Activated B cell treated with CpG ODN at 0.5 μM for 24 hours (primary cell): ENCODE measurements around the gene TGIF1. TPM values are rescaled to one million over a fixed set of nuclear protein-coding genes. Genes with fewer than 3 reads are reported as not detected.

Experiments used
- ATAC-seq: fragments of 200-7000 bp; cut with Tn5 transposase; one replicate; pipeline ENCODE4 v1.10.0; 2021; ENCODE audit warnings: low read depth, mild to moderate bottlenecking, moderate library complexity
- CTCF ChIA-PET: fragments of 350-600 bp; sonication (Branson Sonifier 250); formaldehyde crosslinking; loops from one replicate; lab custom pipeline; 2021; ENCODE audit warnings: antibody characterized with exemption; lab: Charles Lee
- POLR2A ChIA-PET: fragments of 350-600 bp; sonication (Branson Sonifier 250); formaldehyde crosslinking; loops from one replicate; lab custom pipeline; 2021; ENCODE audit warnings: antibody characterized with exemption; lab: Charles Lee
- DNase-seq: peaks from one replicate; pipeline ENCODE4 v3.0.0; 2022
- H3K27ac Mint-ChIP-seq: one replicate; pipeline ENCODE4 v1.8.0; 2020; ENCODE audit warnings: mixed read lengths
- H3K27me3 Mint-ChIP-seq: one replicate; pipeline ENCODE4 v1.8.0; 2021; ENCODE audit warnings: mixed read lengths
- H3K36me3 Mint-ChIP-seq: one replicate; pipeline ENCODE4 v1.8.0; 2021; ENCODE audit warnings: low read depth, mixed read lengths
- H3K4me1 Mint-ChIP-seq: one replicate; pipeline ENCODE4 v1.8.0; 2021; ENCODE audit warnings: mixed read lengths
- H3K4me3 Mint-ChIP-seq: one replicate; pipeline ENCODE4 v1.8.0; 2020; ENCODE audit warnings: mild to moderate bottlenecking, mixed read lengths
- H3K9me3 Mint-ChIP-seq: one replicate; pipeline ENCODE4 v1.8.0; 2020; ENCODE audit warnings: mixed read lengths
- intact Hi-C: fragments of 100-400 bp; cut with micrococcal nuclease; formaldehyde crosslinking; loops from one replicate; pipeline ENCODE4 v1.15.1; 2024
- total RNA-seq: library from RNA; stranded (reverse); gene quantifications from 2 replicates; pipeline ENCODE4 v1.2.3, GENCODE V29; 2022
- TF ChIP-seq, protein P1 (sequence below): fragments of 200-600 bp; IDR thresholded peaks from one replicate; pipeline ENCODE4 v1.8.0; 2022; ENCODE audit warnings: antibody characterized with exemption, mild to moderate bottlenecking

The TGIF1 gene
- total RNA-seq, 1 donor from 2014 or later, result 76.3 TPM

DNA sequence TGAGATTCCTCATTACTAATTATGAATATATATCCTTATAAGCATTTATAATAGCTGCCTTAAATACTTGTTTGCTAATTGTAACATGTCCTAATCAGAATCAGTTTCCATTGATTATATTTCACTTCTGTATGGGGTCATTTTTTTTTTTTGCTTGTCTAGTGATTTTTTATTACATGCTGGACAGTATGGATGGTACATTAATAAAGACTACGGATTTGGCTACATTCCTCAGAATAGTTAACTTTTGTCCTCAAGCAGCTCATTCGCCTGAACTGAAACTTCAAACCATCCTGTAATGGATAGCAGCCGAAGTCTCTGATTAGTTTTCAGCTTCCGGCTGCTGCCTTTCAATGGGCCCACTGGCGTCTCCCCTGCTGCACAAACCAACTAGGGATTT is 11.7 kb downstream of the TGIF1 start:
- TF ChIP-seq, protein P1, sequence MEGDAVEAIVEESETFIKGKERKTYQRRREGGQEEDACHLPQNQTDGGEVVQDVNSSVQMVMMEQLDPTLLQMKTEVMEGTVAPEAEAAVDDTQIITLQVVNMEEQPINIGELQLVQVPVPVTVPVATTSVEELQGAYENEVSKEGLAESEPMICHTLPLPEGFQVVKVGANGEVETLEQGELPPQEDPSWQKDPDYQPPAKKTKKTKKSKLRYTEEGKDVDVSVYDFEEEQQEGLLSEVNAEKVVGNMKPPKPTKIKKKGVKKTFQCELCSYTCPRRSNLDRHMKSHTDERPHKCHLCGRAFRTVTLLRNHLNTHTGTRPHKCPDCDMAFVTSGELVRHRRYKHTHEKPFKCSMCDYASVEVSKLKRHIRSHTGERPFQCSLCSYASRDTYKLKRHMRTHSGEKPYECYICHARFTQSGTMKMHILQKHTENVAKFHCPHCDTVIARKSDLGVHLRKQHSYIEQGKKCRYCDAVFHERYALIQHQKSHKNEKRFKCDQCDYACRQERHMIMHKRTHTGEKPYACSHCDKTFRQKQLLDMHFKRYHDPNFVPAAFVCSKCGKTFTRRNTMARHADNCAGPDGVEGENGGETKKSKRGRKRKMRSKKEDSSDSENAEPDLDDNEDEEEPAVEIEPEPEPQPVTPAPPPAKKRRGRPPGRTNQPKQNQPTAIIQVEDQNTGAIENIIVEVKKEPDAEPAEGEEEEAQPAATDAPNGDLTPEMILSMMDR, result no peak
- ChIA-PET CTCF (interaction anchor here (1.3 to 1.9 kb wide), 6 partner anchors 7 to 134 kb away, joined by 3 to 6 read pairs (median 4); no protein-coding TSS in a partner anchor), POLR2A (interaction anchor here (0.9 to 2.0 kb wide), 6 partner anchors 9 to 133 kb away, joined by 3 to 6 read pairs (median 4); partner anchors contain the start of gene TGIF1)
- intact Hi-C loops, result no loop called here
- H3K4me1 Mint-ChIP-seq, result peaks cover 27% of the 10 kb centered on the region
- H3K36me3 Mint-ChIP-seq, result peaks cover 47% of the 10 kb centered on the region
- DNase-seq, result no peak
- H3K27ac Mint-ChIP-seq, result no peak overlapping the region
- H3K4me3 Mint-ChIP-seq, result no peak overlapping the region
- H3K27me3 Mint-ChIP-seq, result no peaks in the 10 kb centered on the region
- peaks cover 4% of the 10 kb centered on the region for H3K9me3 Mint-ChIP-seq
- no peak for ATAC-seq

DNA sequence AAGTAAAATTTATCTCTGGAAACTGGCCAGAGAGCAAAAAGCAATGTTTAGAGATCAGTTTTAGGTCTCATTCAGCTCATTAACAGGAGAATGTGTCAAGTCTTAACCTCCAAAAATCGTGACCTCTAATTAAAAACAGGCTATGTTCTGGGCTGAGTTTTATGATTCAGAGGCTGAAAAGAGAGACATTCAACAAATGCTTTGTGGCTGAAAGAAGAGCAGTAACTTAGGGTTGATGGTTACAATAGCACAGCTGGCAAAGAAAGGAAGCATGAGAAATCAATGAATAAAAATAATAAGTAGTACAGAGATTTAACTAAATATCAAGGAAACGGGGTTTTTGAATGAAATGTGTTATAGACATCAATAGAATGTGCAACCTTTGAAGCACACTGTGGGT is 13.1 kb downstream of the TGIF1 start:
- H3K27me3 Mint-ChIP-seq, result no peaks in the 10 kb centered on the region
- H3K36me3 Mint-ChIP-seq, result peaks cover 35% of the 10 kb centered on the region
- CTCF ChIA-PET, result interaction anchor here (1.5 kb wide), 1 partner anchor 9 kb away, joined by 6 read pairs; no protein-coding TSS in a partner anchor
- intact Hi-C loops, result no loop called here
- peaks cover 24% of the 10 kb centered on the region for H3K4me1 Mint-ChIP-seq
- ATAC-seq (no peak), DNase-seq (no peak)
- POLR2A ChIA-PET, result interaction anchor here (0.6 kb wide), 1 partner anchor 135 kb away, joined by 3 read pairs; no protein-coding TSS in a partner anchor
- H3K4me3 Mint-ChIP-seq, result no peak overlapping the region
- peaks cover 4% of the 10 kb centered on the region for H3K9me3 Mint-ChIP-seq
- H3K27ac Mint-ChIP-seq, result no peak overlapping the region
- TF ChIP-seq, protein P1, result no peak

- TF ChIP-seq, protein P1, result no peak
- DNase-seq, result no peak
- Mint-ChIP-seq H3K4me3 (no peak overlapping the region), H3K27ac (no peak overlapping the region), H3K4me1 (peaks cover 8% of the 10 kb centered on the region), H3K9me3 (peaks cover 4% of the 10 kb centered on the region), H3K36me3 (peaks cover 11% of the 10 kb centered on the region), H3K27me3 (no peaks in the 10 kb centered on the region)
- CTCF ChIA-PET, result interaction anchor here (0.6 to 2.1 kb wide), 3 partner anchors 12 to 602 kb away, joined by 3 to 13 read pairs (median 5); no protein-coding TSS in a partner anchor
- intact Hi-C loops, result no loop called here
- POLR2A ChIA-PET, result interaction anchor here (0.7 to 2.0 kb wide), 6 partner anchors 14 to 128 kb away, joined by 3 to 9 read pairs (median 4); partner anchors contain the start of gene TGIF1
- no peak for ATAC-seq
Measured at GRCh38 chr18:3466045-3466444, 16.1 kb downstream of the TGIF1 start.

- ATAC-seq, result no peak
- Mint-ChIP-seq H3K9me3 (peaks cover 4% of the 10 kb centered on the region), H3K4me3 (no peak overlapping the region), H3K4me1 (peaks cover 8% of the 10 kb centered on the region), H3K36me3 (peaks cover 7% of the 10 kb centered on the region), H3K27me3 (no peaks in the 10 kb centered on the region), H3K27ac (no peak overlapping the region)
- ChIA-PET POLR2A (interaction anchor here (0.7 to 2.0 kb wide), 4 partner anchors 15 to 127 kb away, joined by 3 to 9 read pairs (median 4); no protein-coding TSS in a partner anchor), CTCF (interaction anchor here (0.6 to 2.1 kb wide), 3 partner anchors 12 to 601 kb away, joined by 3 to 13 read pairs (median 5); no protein-coding TSS in a partner anchor)
- no peak for DNase-seq
- intact Hi-C loops, result no loop called here
- TF ChIP-seq, protein P1, result no peak
Measured at GRCh38 chr18:3466872-3467271, 16.9 kb downstream of the TGIF1 start.

GRCh38 chr18:3468066-3468705 is 18.2 kb downstream of the TGIF1 start:
- DNase-seq (no peak), ATAC-seq (no peak)
- intact Hi-C loops, result no loop called here
- TF ChIP-seq, protein P1, result no peak
- Mint-ChIP-seq H3K27ac (no peak overlapping the region), H3K27me3 (no peaks in the 10 kb centered on the region), H3K9me3 (no peaks in the 10 kb centered on the region), H3K4me1 (peaks cover 12% of the 10 kb centered on the region), H3K4me3 (no peak overlapping the region), H3K36me3 (no peaks in the 10 kb centered on the region)
- CTCF ChIA-PET, result interaction anchor here (1.4 kb wide), 1 partner anchor 10 kb away, joined by 3 read pairs; no protein-coding TSS in a partner anchor
- POLR2A ChIA-PET, result interaction anchor here (1.1 kb wide), 1 partner anchor 9 kb away, joined by 3 read pairs; no protein-coding TSS in a partner anchor
